Stimulated activated CD8-positive, alpha-beta memory T cell treated with anti-CD3 and anti-CD28 coated beads, Interleukin-15, amount 100 ng/mL, for 1 hour (primary cell): Measurements from ENCODE around the gene AMZ2.
A peak's percentile ranks its signal among the peaks of the same experiment; 100 is the strongest.
"Not testable (repeated sequence)": the region's sequence is repeated elsewhere in the genome, so short reads cannot be mapped to it uniquely, and the experiment has no call there.

Experiments
- DNase-seq: peaks from one replicate; pipeline ENCODE4 v3.0.0-alpha.2; 2020; ENCODE audit warnings: low read depth

AMZ2 gene

DNA sequence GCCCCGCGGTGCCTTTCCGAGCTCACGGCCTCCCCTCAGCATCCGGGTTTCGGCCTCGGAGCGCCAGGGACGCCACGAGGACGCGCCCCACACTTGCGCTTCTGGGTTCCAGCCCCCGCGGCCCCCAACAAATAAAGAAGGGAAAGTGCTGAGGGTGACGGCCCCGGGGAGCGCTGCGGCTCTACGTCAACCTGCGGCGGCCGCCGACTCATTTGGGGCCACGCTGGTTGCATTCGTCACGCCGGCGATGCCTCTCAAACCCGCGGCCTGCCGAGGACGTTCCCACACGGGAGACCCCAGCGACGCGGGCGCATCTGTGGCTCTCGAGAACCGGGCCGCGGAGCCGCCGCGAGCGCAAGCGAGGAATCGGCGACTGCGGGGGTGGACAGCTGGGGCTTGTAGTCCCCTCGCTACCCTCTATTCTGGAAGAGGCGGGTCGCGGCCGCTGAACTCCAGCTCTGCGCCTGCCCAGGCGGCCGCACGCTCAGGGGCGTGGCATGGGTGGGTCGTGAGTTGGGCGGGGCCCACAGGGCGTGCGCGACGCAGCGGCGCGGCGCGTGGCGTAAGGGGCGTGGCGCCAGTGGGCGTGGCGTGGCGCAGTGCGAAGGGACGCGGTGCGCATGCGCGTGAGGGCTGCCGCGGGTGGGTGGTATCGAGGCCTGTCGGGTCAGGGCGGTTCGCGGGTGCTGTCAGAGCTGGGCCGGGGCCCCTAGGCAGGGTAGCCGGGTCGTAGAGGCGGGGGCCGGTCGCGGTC lies at the start of gene AMZ2:
Gene AMZ2, plus strand, starts transcription at position 599 of the 754 bp plus-strand sequence. CDS start 2,145 bp downstream, outside the sequence.
- DNase-seq: peak; percentile 95

GRCh38 chr17:68198931-68199836 lies 48.7 kb upstream of the AMZ2 start:
- no peak for DNase-seq

DNA sequence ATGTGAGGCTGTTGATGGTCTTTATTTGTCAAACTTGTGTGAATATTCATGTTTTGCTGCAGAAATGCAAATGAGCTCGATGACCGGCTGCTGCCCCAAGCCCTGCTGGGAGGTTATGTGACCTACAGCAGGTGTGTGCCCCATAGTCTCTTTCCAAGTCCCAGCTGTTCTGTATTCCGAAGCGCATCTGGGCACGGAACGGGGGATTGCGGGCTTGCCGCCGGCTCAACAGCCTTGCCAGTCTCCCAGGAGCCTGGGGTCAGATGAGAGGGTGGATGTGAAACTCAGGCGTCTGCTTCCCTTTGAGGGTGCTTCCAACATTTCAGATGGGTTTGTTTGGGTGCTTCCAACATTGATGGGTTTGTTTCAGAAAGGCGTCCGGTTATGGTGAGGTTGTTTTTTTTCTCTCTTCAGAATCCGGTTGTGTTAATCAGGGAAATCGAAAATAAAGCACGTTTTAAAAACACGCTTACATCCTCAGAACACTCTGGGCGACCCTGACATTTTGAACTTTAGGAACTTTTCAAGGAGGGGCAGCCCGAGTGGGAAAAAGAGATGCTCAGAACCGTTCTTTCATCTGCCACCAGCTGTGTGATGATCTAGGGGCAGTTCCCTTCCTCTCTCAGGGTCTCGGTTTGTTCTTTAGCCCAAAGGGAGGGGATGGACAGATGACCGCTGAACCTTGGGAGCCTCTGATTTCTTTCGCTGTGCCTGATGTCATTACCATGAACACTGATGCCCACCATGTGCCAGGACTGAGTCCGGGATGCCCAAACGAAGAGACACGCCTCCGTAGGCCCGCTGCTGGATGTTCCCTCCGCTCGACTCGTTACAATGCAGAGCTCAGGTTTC lies 47.8 kb upstream of the AMZ2 start:
- no peak for DNase-seq

DNA sequence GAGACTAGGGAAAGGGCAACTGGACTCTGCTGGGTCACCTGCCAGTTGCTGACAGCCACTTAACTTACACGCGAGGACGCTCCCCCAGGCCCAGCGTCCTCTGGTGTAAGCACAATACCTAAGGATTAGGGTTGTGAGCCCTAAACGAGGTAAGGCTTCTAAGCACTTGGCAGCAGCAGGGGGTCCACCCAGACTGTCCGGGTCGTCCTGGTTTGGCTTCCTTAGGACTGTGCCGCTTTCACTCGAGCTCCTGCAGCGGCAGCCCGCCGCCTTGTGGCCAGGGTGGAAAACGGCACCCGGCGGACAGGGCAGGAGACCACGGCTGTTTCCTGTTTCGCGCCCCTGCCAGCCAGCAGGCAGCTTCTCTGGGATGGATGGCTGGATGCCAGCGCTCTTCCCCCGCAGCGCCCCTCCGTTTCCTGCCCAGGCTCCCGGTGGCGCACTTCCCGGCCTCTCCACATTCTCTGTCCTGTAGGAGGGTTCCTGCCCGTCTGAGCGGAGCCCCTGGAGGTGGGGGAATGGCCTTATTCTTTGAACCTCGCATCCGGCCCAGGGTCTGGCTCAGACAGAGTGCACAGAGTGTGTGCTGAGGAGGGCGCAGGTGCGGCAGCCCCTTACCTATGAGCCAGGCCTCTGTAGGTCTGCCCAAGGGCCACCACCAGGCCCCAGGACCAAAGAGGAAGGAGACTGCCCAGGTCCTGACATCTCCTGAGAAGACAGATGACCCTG lies 47.0 kb upstream of the AMZ2 start:
- peak; percentile 49 for DNase-seq

DNA sequence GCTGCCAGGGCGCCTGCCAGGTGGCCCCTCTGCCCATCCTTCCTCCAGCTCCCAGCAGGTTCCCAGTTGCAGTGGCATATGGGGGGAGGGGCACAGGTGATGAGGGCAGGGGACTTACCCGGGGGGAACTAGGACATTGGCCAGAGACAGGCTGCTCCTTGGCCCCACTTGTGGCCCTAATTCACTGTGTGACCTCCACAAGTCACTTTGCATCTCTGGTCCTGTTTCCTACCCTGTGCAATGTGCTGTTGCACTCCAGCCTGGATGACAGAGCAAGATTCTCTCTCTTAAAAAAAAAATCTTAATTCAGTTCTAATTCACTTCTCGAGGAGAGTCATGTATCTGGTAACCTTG lies 46.4 kb upstream of the AMZ2 start:
- DNase-seq: not testable (repeated sequence)

- DNase-seq: not testable (repeated sequence)
These were observed 45.5 kb upstream of the AMZ2 start for GRCh38 chr17:68202321-68202720.

GRCh38 chr17:68204736-68205135 lies 43.1 kb upstream of the AMZ2 start:
- DNase-seq: no peak

- peak; percentile 81 for DNase-seq
These were observed 42.5 kb upstream of the AMZ2 start for GRCh38 chr17:68205251-68205807.

DNA sequence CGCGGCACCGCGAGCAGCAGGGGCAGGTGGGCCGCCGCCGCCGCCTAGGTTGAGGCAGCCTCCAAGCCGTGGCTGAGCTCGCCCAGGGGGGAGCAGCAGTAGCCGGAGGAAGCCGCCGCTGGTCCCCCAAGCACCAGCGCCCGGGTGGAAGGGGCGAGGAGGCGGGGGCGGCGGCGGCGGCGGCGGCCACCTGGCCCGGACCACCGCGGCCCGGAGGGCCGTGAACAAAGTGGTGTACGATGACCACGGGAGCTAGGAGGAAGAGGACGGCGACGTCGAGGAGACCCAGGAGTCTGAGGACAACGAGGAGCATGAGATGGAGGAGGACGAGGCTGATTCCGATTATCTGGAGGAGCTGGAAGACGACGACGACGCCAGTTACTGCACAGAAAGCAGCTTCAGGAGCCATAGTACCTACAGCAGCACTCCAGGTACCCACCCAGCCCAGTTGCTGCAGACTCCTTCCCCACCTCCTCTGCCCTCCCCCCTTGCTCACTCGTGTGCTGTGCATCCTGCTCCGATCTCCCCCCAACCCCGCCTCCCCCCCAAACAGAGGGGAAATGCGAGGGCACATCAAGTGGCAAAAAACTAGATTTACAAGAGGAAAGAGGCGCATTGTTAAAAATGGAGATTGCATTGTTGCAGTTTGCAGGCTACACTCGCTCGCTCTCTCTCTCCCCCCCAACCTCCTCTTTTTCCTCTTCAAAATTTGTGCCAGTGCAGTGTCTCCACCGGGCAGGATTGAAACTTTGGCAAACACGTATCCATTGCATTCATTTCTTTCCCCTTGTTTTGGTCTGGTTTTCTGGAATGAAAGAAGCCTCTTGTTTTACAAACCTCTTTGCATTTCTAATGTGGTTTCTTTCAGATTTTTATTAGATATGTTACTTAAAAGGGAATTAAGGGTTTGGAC lies 41.8 kb upstream of the AMZ2 start:
- no peak for DNase-seq

- DNase-seq: no peak
These were observed 40.1 kb upstream of the AMZ2 start for GRCh38 chr17:68207651-68208253.

- not testable (repeated sequence) for DNase-seq
These were observed 39.2 kb upstream of the AMZ2 start for GRCh38 chr17:68208651-68209050.

GRCh38 chr17:68209191-68209900 lies 38.5 kb upstream of the AMZ2 start:
- not testable (repeated sequence) for DNase-seq

GRCh38 chr17:68210570-68211315 lies 37.1 kb upstream of the AMZ2 start:
- DNase-seq: no peak

GRCh38 chr17:68213428-68214411 lies 34.1 kb upstream of the AMZ2 start:
- DNase-seq: not testable (repeated sequence)

DNA sequence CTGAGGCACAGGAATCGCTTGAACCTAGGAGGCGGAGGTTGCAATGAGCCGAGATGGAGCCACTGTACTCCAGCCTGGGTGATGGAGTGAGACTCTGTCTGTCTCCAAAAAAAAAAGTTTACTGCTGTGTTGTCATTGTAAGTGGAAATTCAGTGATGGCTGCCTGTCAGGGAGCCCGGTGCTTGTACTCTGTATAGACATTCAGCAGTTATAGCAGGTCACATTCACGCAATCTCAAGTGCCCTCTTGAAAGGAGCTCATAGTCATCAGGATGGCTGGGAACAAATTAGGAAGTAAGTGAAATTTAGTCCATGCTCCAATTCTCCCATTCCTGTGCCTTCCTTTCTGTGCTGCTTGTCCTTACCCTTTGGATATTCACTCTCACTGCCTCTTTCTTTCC lies 32.4 kb upstream of the AMZ2 start:
- DNase-seq: not testable (repeated sequence)

DNA sequence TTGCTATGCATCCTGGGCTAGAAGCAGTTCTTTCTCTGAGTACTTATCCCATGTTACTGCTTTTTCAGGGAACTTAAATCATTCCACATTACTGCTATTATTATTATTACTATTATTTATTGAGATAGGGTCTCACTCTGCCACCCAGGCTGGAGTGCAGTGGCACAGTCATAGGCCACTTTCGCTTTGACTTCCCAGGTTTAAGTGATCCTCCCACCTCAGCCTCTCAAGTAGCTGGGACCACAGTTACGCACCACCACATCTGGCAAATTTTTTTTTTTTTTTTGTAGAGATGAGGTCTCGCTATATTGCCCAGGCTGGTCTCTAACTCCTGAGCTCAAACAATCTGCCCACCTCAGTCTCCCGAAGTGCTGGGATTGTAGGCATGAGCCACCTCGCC lies 28.4 kb upstream of the AMZ2 start:
- not testable (repeated sequence) for DNase-seq

DNA sequence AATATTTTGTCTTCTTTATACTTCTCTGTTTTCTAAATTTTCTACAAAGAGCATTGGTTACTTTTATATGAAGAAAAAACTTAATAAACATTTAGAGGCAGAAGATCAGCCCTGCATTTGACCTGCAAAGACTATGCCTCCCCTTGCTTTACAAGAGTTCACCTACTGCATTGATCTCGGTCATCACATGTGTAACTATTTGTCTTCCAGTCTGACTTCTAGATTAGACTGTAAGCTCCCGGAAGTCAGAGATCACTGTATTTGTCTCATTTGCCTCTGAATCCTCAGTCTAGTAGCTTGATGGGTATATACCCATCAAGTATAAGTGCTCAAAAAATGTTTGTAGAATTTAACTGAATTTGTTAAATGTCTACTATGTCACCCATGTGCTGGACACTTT lies 27.7 kb upstream of the AMZ2 start:
- not testable (repeated sequence) for DNase-seq
